Liver (tissue), 9 donors: ENCODE results near the gene KRTAP4-16. TPM values are rescaled to one million over a fixed set of nuclear protein-coding genes. Genes with fewer than 3 reads are reported as not detected.

Experiments
- DNase-seq: peaks from one replicate; pipeline ENCODE4 v3.0.0-alpha.2; 2017; ENCODE audit warnings: low spot score
- H3K27ac ChIP-seq, 2 donors: one replicate each; pipeline ENCODE4 v1.7.0; 2013; ENCODE audit warnings: inconsistent platforms in 2 of 2, low read length in 2 of 2, control low read depth in 1 of 2, low read depth in 1 of 2, mild to moderate bottlenecking in 1 of 2
- H3K27me3 ChIP-seq, 4 donors: one replicate each; pipeline versions ENCODE4 v1.6.1 to v1.7.0; 2013; ENCODE audit warnings: low read length in 3 of 4, inconsistent platforms in 1 of 4, mild to moderate bottlenecking in 1 of 4, moderate library complexity in 1 of 4; ENCODE audit not compliant: control insufficient read depth in 4 of 4, insufficient read depth in 4 of 4
- H3K36me3 ChIP-seq, 4 donors: one replicate each; pipeline versions ENCODE4 v1.6.1 to v1.7.0; 2013; ENCODE audit warnings: low read length in 3 of 4, mild to moderate bottlenecking in 3 of 4, low read depth in 1 of 4, moderate library complexity in 1 of 4; ENCODE audit not compliant: control insufficient read depth in 4 of 4, insufficient read depth in 3 of 4
- H3K4me1 ChIP-seq, 4 donors: one replicate each; pipeline versions ENCODE4 v1.6.1 to v1.7.0; 2013; ENCODE audit warnings: low read length in 3 of 4, mild to moderate bottlenecking in 3 of 4, moderate library complexity in 1 of 4; ENCODE audit not compliant: control insufficient read depth in 4 of 4, insufficient read depth in 4 of 4
- H3K4me3 ChIP-seq, 3 donors: one replicate each; pipeline versions ENCODE4 v1.6.1 to v1.7.0; 2013; ENCODE audit warnings: low read length in 3 of 3, control low read depth in 1 of 3, low read depth in 1 of 3, mild to moderate bottlenecking in 1 of 3
- H3K9ac ChIP-seq, 2 donors: one replicate each; pipeline ENCODE4 v1.7.0; 2013; ENCODE audit warnings: low read length in 2 of 2, mild to moderate bottlenecking in 2 of 2, moderate library complexity in 2 of 2, control low read depth in 1 of 2, low read depth in 1 of 2
- H3K9me3 ChIP-seq, 4 donors: one replicate each; pipeline versions ENCODE4 v1.6.1 to v1.7.0; 2013; ENCODE audit warnings: low read length in 3 of 4; ENCODE audit not compliant: control insufficient read depth in 4 of 4
- ATF3 ChIP-seq: IDR thresholded peaks from 2 replicates; pipeline ENCODE4 v1.6.1; 2016; ENCODE audit warnings: antibody characterized with exemption
- EGR1 ChIP-seq, 2 donors: IDR thresholded peaks; 2 replicates each; pipeline ENCODE4 v1.6.1; 2016 to 2018; ENCODE audit warnings: antibody characterized with exemption in 2 of 2, low read depth in 2 of 2
- FOXA1 ChIP-seq: IDR thresholded peaks from 2 replicates; pipeline ENCODE4 v1.6.1; 2016; ENCODE audit warnings: antibody characterized with exemption
- FOXA2 ChIP-seq: IDR thresholded peaks from 2 replicates; pipeline ENCODE4 v1.6.1; 2016; ENCODE audit warnings: antibody characterized with exemption
- GABPA ChIP-seq, 2 donors: IDR thresholded peaks in 1 of 2; conservative IDR thresholded peaks in 1 of 2; 2 replicates each; pipeline ENCODE4 v1.6.1; 2016; ENCODE audit warnings: antibody characterized with exemption in 2 of 2, mild to moderate bottlenecking in 1 of 2, moderate library complexity in 1 of 2
- HNF4A ChIP-seq, 2 donors: conservative IDR thresholded peaks; 2 replicates each; pipeline ENCODE4 v1.6.1; 2016; ENCODE audit warnings: antibody characterized with exemption in 2 of 2, mild to moderate bottlenecking in 2 of 2
- HNF4G ChIP-seq: IDR thresholded peaks from 2 replicates; pipeline ENCODE4 v1.6.1; 2016; ENCODE audit warnings: antibody characterized with exemption
- JUND ChIP-seq, 2 donors: IDR thresholded peaks; 2 replicates each; pipeline ENCODE4 v1.6.1; 2016; ENCODE audit warnings: antibody characterized with exemption in 2 of 2
- MAX ChIP-seq: IDR thresholded peaks from 2 replicates; pipeline ENCODE4 v1.6.1; 2016; ENCODE audit warnings: antibody characterized with exemption
- NR2F2 ChIP-seq: IDR thresholded peaks from 2 replicates; pipeline ENCODE4 v1.6.1; 2016; ENCODE audit warnings: antibody characterized with exemption
- RAD21 ChIP-seq, 2 donors: IDR thresholded peaks; 2 replicates each; pipeline ENCODE4 v1.6.1; 2016; ENCODE audit warnings: antibody characterized with exemption in 2 of 2, mild to moderate bottlenecking in 2 of 2
- REST ChIP-seq: IDR thresholded peaks from 2 replicates; pipeline ENCODE4 v1.6.1; 2016; ENCODE audit warnings: antibody characterized with exemption, mild to moderate bottlenecking
- RXRA ChIP-seq, 2 donors: IDR thresholded peaks; 2 replicates each; pipeline ENCODE4 v1.6.1; 2017 to 2018; ENCODE audit warnings: antibody characterized with exemption in 2 of 2, mild to moderate bottlenecking in 1 of 2
- SP1 ChIP-seq: IDR thresholded peaks from 2 replicates; pipeline ENCODE4 v1.6.1; 2018; ENCODE audit warnings: antibody characterized with exemption, mild to moderate bottlenecking
- TAF1 ChIP-seq: conservative IDR thresholded peaks from 2 replicates; pipeline ENCODE4 v1.6.1; 2016; ENCODE audit warnings: antibody characterized with exemption, mild to moderate bottlenecking
- YY1 ChIP-seq: IDR thresholded peaks from 2 replicates; pipeline ENCODE4 v1.6.1; 2016; ENCODE audit warnings: antibody characterized with exemption, mild to moderate bottlenecking
- polyA plus RNA-seq, 2 donors: library from polyadenylated mRNA; stranded (reverse) in 1 of 2; unstranded in 1 of 2; fragments of 200-250 nt in 1 of 2; fragments of >200 nt in 1 of 2; fragmentation: Nextera tagmentation in 1 of 2; extraction: Ambion mirVana in 1 of 2; gene quantifications; one replicate each; pipeline versions ENCODE4 v1.2.1 to v1.2.3, GENCODE V29; 2013 to 2015
- total RNA-seq, 2 donors: library from RNA; depleted of rRNA; stranded (reverse); fragments of >200 nt; gene quantifications; one replicate each; pipeline ENCODE4 v1.2.3, GENCODE V29; 2014
- TF ChIP-seq, protein P1 (sequence below): fragments of 150-350 bp; IDR thresholded peaks from 2 replicates; pipeline ENCODE4 v1.5.1; 2017; ENCODE audit warnings: improper control_type of control experiment, low read depth, low read length; ENCODE audit not compliant: missing input control
- TF ChIP-seq, protein P2 (sequence below): IDR thresholded peaks from 2 replicates; pipeline ENCODE4 v1.6.1; 2016; ENCODE audit warnings: antibody characterized with exemption
- donor health status: healthy.
- donor health status: healthy.
- donor health status: healthy.
- donor health status: healthy.
- donor health status: healthy.

Gene KRTAP4-16
- total and polyA plus RNA-seq, 4 donors = not detected

GRCh38 chr17:41141361-41141760 is 39.4 kb upstream of the KRTAP4-16 start:
- Histone ChIP-seq H3K27ac (no peak overlapping the region), H3K27me3 (peaks cover 0 to 4% (median under 1%) of the 10 kb centered on the region in 4 donors), H3K9me3 (peaks cover 5 to 27% (median 11%) of the 10 kb centered on the region in 4 donors), H3K4me3 (no peak overlapping the region), H3K36me3 (no peaks in the 10 kb centered on the region), H3K4me1 (no peaks in the 10 kb centered on the region), H3K9ac (no peak overlapping the region)
- no peak for DNase-seq
- no peak for TF ChIP-seq HNF4G
- TF ChIP-seq, protein P1, sequence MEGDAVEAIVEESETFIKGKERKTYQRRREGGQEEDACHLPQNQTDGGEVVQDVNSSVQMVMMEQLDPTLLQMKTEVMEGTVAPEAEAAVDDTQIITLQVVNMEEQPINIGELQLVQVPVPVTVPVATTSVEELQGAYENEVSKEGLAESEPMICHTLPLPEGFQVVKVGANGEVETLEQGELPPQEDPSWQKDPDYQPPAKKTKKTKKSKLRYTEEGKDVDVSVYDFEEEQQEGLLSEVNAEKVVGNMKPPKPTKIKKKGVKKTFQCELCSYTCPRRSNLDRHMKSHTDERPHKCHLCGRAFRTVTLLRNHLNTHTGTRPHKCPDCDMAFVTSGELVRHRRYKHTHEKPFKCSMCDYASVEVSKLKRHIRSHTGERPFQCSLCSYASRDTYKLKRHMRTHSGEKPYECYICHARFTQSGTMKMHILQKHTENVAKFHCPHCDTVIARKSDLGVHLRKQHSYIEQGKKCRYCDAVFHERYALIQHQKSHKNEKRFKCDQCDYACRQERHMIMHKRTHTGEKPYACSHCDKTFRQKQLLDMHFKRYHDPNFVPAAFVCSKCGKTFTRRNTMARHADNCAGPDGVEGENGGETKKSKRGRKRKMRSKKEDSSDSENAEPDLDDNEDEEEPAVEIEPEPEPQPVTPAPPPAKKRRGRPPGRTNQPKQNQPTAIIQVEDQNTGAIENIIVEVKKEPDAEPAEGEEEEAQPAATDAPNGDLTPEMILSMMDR = no peak
- TF ChIP-seq JUND (IDR thresholded peaks at IDR 0.05) = no peak
- TF ChIP-seq REST = no peak
- TF ChIP-seq TAF1 = no peak
- TF ChIP-seq GABPA (IDR thresholded peaks at IDR 0.05 in 1 of 2, conservative IDR thresholded peaks at IDR 0.05 in 1 of 2) = no peak
- TF ChIP-seq SP1 = no peak
- TF ChIP-seq, protein P2, sequence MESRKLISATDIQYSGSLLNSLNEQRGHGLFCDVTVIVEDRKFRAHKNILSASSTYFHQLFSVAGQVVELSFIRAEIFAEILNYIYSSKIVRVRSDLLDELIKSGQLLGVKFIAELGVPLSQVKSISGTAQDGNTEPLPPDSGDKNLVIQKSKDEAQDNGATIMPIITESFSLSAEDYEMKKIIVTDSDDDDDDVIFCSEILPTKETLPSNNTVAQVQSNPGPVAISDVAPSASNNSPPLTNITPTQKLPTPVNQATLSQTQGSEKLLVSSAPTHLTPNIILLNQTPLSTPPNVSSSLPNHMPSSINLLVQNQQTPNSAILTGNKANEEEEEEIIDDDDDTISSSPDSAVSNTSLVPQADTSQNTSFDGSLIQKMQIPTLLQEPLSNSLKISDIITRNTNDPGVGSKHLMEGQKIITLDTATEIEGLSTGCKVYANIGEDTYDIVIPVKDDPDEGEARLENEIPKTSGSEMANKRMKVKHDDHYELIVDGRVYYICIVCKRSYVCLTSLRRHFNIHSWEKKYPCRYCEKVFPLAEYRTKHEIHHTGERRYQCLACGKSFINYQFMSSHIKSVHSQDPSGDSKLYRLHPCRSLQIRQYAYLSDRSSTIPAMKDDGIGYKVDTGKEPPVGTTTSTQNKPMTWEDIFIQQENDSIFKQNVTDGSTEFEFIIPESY = no peak
- TF ChIP-seq RAD21 (IDR thresholded peaks at IDR 0.05) = no peak
- no peak for TF ChIP-seq ATF3
- no peak for TF ChIP-seq MAX
- no peak for TF ChIP-seq RXRA (IDR thresholded peaks at IDR 0.05)
- no peak for TF ChIP-seq NR2F2
- TF ChIP-seq FOXA1 = no peak
- no peak for TF ChIP-seq HNF4A (conservative IDR thresholded peaks at IDR 0.05)
- TF ChIP-seq EGR1 (IDR thresholded peaks at IDR 0.05; ENCODE audit: low read depth in 2 of 2) = no peak
- no peak for TF ChIP-seq YY1
- TF ChIP-seq FOXA2 = no peak
